H9 (cell line): ENCODE results near the gene MAPK8IP1. TPM values are rescaled to one million over a fixed set of nuclear protein-coding genes. Genes with fewer than 3 reads are reported as not detected.

Experiments used
- DNase-seq: peaks from one replicate; pipeline ENCODE4 v3.0.0-alpha.2; 2017
- H2AFZ ChIP-seq: one replicate; pipeline ENCODE4 v1.6.1; 2013; ENCODE audit warnings: mild to moderate bottlenecking, low read length, control low read depth, moderate library complexity
- H2AK5ac ChIP-seq: 2 replicates; pipeline ENCODE4 v1.6.1; 2013; ENCODE audit warnings: low read length, control low read depth, mixed read lengths; ENCODE audit not compliant: insufficient read length
- H2BK120ac ChIP-seq: one replicate; pipeline ENCODE4 v1.6.1; 2013; ENCODE audit warnings: low read depth, mild to moderate bottlenecking, low read length, control low read depth, inconsistent platforms; ENCODE audit not compliant: poor library complexity, severe bottlenecking
- H2BK12ac ChIP-seq: 2 replicates; pipeline ENCODE4 v1.6.1; 2013; ENCODE audit warnings: low read length, control low read depth, mixed read lengths, low read depth; ENCODE audit not compliant: insufficient read length
- H2BK15ac ChIP-seq: 2 replicates; pipeline ENCODE4 v1.6.1; 2013; ENCODE audit warnings: low read depth, low read length, control low read depth
- H2BK20ac ChIP-seq: one replicate; pipeline ENCODE4 v1.6.1; 2013; ENCODE audit warnings: low read depth, mild to moderate bottlenecking, low read length, control low read depth, inconsistent platforms; ENCODE audit not compliant: poor library complexity, severe bottlenecking
- H2BK5ac ChIP-seq: 2 replicates; pipeline ENCODE4 v1.6.1; 2013; ENCODE audit warnings: low read length, control low read depth, mixed read lengths; ENCODE audit not compliant: insufficient read length
- H3K14ac ChIP-seq: 2 replicates; pipeline ENCODE4 v1.6.1; 2013; ENCODE audit warnings: low read length, control low read depth; ENCODE audit not compliant: insufficient read depth
- H3K18ac ChIP-seq: 2 replicates; pipeline ENCODE4 v1.6.1; 2013; ENCODE audit warnings: low read depth, mild to moderate bottlenecking, mixed read lengths, low read length, control low read depth; ENCODE audit not compliant: insufficient read length
- H3K23ac ChIP-seq: 2 replicates; pipeline ENCODE4 v1.6.1; 2013; ENCODE audit warnings: low read length, control low read depth, mixed read lengths, low read depth; ENCODE audit not compliant: insufficient read length
- H3K23me2 ChIP-seq: 2 replicates; pipeline ENCODE4 v1.6.1; 2013; ENCODE audit warnings: low read depth, mild to moderate bottlenecking, mixed read lengths, low read length, control low read depth; ENCODE audit not compliant: insufficient read length, poor library complexity, severe bottlenecking
- H3K27ac ChIP-seq: 2 replicates; pipeline ENCODE4 v1.5.1; 2013; ENCODE audit warnings: low read length, control low read depth, mixed read lengths, low read depth; ENCODE audit not compliant: insufficient read length
- H3K27me3 ChIP-seq: 2 replicates; pipeline ENCODE4 v1.6.1; 2013; ENCODE audit warnings: low read length, control low read depth, inconsistent platforms; ENCODE audit not compliant: insufficient read depth
- H3K4ac ChIP-seq: 2 replicates; pipeline ENCODE4 v1.6.1; 2013; ENCODE audit warnings: low read depth, mild to moderate bottlenecking, control low read depth, inconsistent platforms, low read length, moderate library complexity
- H3K4me1 ChIP-seq: 2 replicates; pipeline ENCODE4 v1.6.1; 2013; ENCODE audit warnings: low read length, control low read depth, inconsistent platforms; ENCODE audit not compliant: insufficient read depth
- H3K4me2 ChIP-seq: 2 replicates; pipeline ENCODE4 v1.6.1; 2013; ENCODE audit warnings: low read length, control low read depth, mixed read lengths; ENCODE audit not compliant: insufficient read length, insufficient read depth
- H3K56ac ChIP-seq: 2 replicates; pipeline ENCODE4 v1.6.1; 2013; ENCODE audit warnings: low read depth, mild to moderate bottlenecking, mixed read lengths, low read length, control low read depth; ENCODE audit not compliant: insufficient read length
- H3K79me1 ChIP-seq: 2 replicates; pipeline ENCODE4 v1.6.1; 2013; ENCODE audit warnings: low read depth, mild to moderate bottlenecking, moderate library complexity, low read length, control low read depth, inconsistent platforms; ENCODE audit not compliant: insufficient read depth, poor library complexity, severe bottlenecking
- H3K79me2 ChIP-seq: 2 replicates; pipeline ENCODE4 v1.6.1; 2013; ENCODE audit warnings: low read length, control low read depth, inconsistent platforms; ENCODE audit not compliant: insufficient read depth
- H3K9ac ChIP-seq: 2 replicates; pipeline ENCODE4 v1.6.1; 2013; ENCODE audit warnings: low read length, control low read depth, mixed read lengths; ENCODE audit not compliant: insufficient read length; ENCODE audit errors: extremely low read depth
- H3K9me3 ChIP-seq: one replicate; pipeline ENCODE4 v1.6.1; 2013; ENCODE audit warnings: low read depth, low read length, inconsistent platforms; ENCODE audit not compliant: control insufficient read depth
- H3T11ph ChIP-seq: one replicate; pipeline ENCODE4 v1.6.1; 2013; ENCODE audit warnings: mild to moderate bottlenecking, low read length, control low read depth, inconsistent platforms
- H4K20me1 ChIP-seq: one replicate; pipeline ENCODE4 v1.6.1; 2013; ENCODE audit not compliant: control insufficient read depth, insufficient read length, insufficient read depth
- H4K5ac ChIP-seq: 2 replicates; pipeline ENCODE4 v1.6.1; 2013; ENCODE audit warnings: low read depth, mild to moderate bottlenecking, mixed read lengths, low read length, control low read depth; ENCODE audit not compliant: insufficient read length
- H4K8ac ChIP-seq: replicated peaks from 2 replicates; pipeline ENCODE4 v1.6.1; 2013; ENCODE audit warnings: low read length, control low read depth, mixed read lengths, low read depth; ENCODE audit not compliant: insufficient read length
- H4K91ac ChIP-seq: 2 replicates; pipeline ENCODE4 v1.6.1; 2013; ENCODE audit warnings: low read depth, mild to moderate bottlenecking, moderate library complexity, mixed read lengths, low read length, control low read depth; ENCODE audit not compliant: insufficient read length
- H3K27ac Mint-ChIP-seq, 3 experiments: 2 replicates in 2 of 3; 3 replicates in 1 of 3; pipeline ENCODE4 v1.8.0; 2020 to 2021; ENCODE audit warnings: mixed read lengths in 3 of 3, mild to moderate bottlenecking in 1 of 3, moderate library complexity in 1 of 3
- H3K27me3 Mint-ChIP-seq: 2 replicates; pipeline ENCODE4 v1.8.0; 2021; ENCODE audit warnings: low read depth, mild to moderate bottlenecking, moderate library complexity, mixed read lengths
- H3K36me3 Mint-ChIP-seq, 3 experiments: 2 replicates in 2 of 3; 3 replicates in 1 of 3; pipeline ENCODE4 v1.8.0; 2020 to 2021; ENCODE audit warnings: low read depth in 3 of 3, mixed read lengths in 3 of 3; ENCODE audit not compliant: insufficient read depth in 1 of 3
- H3K4me1 Mint-ChIP-seq, 2 experiments: 2 replicates each; pipeline ENCODE4 v1.8.0; 2020; ENCODE audit warnings: mixed read lengths in 2 of 2
- H3K4me3 Mint-ChIP-seq, 2 experiments: 2 replicates in 1 of 2; 3 replicates in 1 of 2; pipeline ENCODE4 v1.8.0; 2020 to 2021; ENCODE audit warnings: mild to moderate bottlenecking in 2 of 2, mixed read lengths in 2 of 2, moderate library complexity in 1 of 2
- H3K9me3 Mint-ChIP-seq, 2 experiments: 2 replicates in 1 of 2; 3 replicates in 1 of 2; pipeline ENCODE4 v1.8.0; 2020; ENCODE audit warnings: mild to moderate bottlenecking in 2 of 2, mixed read lengths in 2 of 2, moderate library complexity in 1 of 2
- CTCF ChIP-seq: fragments of 200-600 bp; sonication (generic); conservative IDR thresholded peaks from 3 replicates; pipeline ENCODE4 v1.8.0; 2021; ENCODE audit warnings: antibody characterized with exemption, mild to moderate bottlenecking
- WGBS: extraction: QIAGEN DNeasy Blood & Tissue Kit; methylation state at CpG from one replicate; pipeline ENCODE4 v1.1.7; 2013; ENCODE audit warnings: missing lambda C conversion rate, low lambda C conversion rate, mixed read lengths; ENCODE audit not compliant: insufficient read length; ENCODE audit errors: extremely low coverage; 5-methylcytosine and 5-hydroxymethylcytosine counted together
- total RNA-seq: library from RNA; stranded (reverse); gene quantifications from 2 replicates; pipeline ENCODE4 v1.2.1, GENCODE V29; 2021

The MAPK8IP1 gene
- total RNA-seq, 1 experiment from 2014 or later, result 30.2 TPM

- no peak overlapping the region for H2AFZ ChIP-seq
- H3K4me3 Mint-ChIP-seq, result peak overlapping the region; percentile 64 to 72; a peak in 3 of 5 replicates
- peaks cover 26 to 30% of the 10 kb centered on the region in 2 experiments for H3K4me1 Mint-ChIP-seq
- H4K8ac ChIP-seq, result no peak overlapping the region
- H3K4ac ChIP-seq, result no peak overlapping the region
- peaks cover 2% of the 10 kb centered on the region; the same call in 1 of the 2 replicates for H3K27me3 Mint-ChIP-seq
- no peak overlapping the region for H3T11ph ChIP-seq
- no peaks in the 10 kb centered on the region; the same call in 1 of the 2 replicates for H3K79me2 ChIP-seq
- H3K27ac Mint-ChIP-seq, result peak overlapping the region in 1 of 3 experiments; percentile 55; a peak in 1 of 7 replicates
- H3K18ac ChIP-seq, result no peak overlapping the region
- H3K9ac ChIP-seq, result no peak overlapping the region
- no peak overlapping the region for H2BK12ac ChIP-seq
- no peak overlapping the region for H2BK15ac ChIP-seq
- H3K9me3 ChIP-seq, result no peaks in the 10 kb centered on the region
- no peaks in the 10 kb centered on the region; a peak in 1 of 5 replicates for H3K9me3 Mint-ChIP-seq
- no peaks in the 10 kb centered on the region for H3K4me1 ChIP-seq
- H3K4me2 ChIP-seq, result no peak overlapping the region
- H3K27me3 ChIP-seq, result no peaks in the 10 kb centered on the region; the same call in 1 of the 2 replicates
- H3K79me1 ChIP-seq, result no peaks in the 10 kb centered on the region
- H3K23me2 ChIP-seq, result peaks cover 5% of the 10 kb centered on the region
- H4K20me1 ChIP-seq, result no peaks in the 10 kb centered on the region
- no CpG with 5 or more reads among the region's 6 CpGs for WGBS
- no peak overlapping the region for H2BK120ac ChIP-seq
- no peak overlapping the region for H3K23ac ChIP-seq
- no peak for TF ChIP-seq CTCF
- H2BK5ac ChIP-seq, result no peak overlapping the region
- peaks cover 22 to 52% (median 46%) of the 10 kb centered on the region in 3 experiments for H3K36me3 Mint-ChIP-seq
- H3K14ac ChIP-seq, result no peak overlapping the region
- H3K27ac ChIP-seq, result no peak overlapping the region
- no peak overlapping the region for H3K56ac ChIP-seq
- no peak overlapping the region for H4K5ac ChIP-seq
- no peak overlapping the region for H2AK5ac ChIP-seq
- H2BK20ac ChIP-seq, result no peak overlapping the region
- peak; percentile 18 for DNase-seq
- H4K91ac ChIP-seq, result no peak overlapping the region
These were observed 39.5 kb downstream of the MAPK8IP1 start for GRCh38 chr11:45924927-45925326.
